ENCODE measurements around the gene CCDC57.
"Not testable (repeated sequence)": the region's sequence is repeated elsewhere in the genome, so short reads cannot be mapped to it uniquely, and the experiment has no call there.

Gene CCDC57

DNA sequence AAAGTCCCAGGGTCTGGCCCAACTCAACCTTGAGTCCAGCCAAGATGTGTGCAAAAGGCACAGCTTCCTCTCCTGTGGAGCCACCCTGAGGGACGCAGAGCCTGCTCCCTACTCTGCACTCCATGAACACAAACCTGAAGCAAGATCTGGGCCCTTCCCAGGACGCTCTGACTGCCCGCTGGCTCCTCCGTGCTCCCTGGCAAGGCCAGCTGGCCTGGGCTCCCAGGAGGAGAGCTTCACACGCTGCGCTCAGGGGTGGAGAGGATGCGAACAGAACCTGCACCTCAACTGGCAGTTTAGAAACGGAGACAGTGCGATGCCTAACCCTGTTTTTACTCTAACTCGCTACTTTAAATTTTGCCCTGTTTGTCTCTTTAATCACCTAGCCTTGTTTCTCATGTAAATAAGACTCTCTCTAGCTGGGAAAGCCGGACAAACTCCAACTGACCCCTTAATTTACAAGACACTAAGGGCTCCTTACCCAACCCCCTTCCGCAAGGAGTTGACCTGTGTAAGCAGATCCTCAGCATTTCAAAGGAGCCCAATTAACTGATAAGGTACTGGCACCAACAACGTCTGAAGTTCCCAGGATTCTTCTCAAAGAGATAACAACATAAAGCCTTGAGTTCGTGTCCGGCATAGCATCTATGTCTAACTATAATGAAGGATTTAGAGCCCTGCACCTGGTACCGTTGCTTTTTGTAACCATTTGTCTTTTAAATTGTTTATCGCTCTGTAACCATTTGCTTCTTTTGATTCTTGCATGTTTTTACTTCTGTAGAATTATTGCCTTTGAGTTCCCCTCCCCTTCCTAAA, 38.4 kb downstream of the CCDC57 start:
- DNase-seq: not testable (repeated sequence)

DNA sequence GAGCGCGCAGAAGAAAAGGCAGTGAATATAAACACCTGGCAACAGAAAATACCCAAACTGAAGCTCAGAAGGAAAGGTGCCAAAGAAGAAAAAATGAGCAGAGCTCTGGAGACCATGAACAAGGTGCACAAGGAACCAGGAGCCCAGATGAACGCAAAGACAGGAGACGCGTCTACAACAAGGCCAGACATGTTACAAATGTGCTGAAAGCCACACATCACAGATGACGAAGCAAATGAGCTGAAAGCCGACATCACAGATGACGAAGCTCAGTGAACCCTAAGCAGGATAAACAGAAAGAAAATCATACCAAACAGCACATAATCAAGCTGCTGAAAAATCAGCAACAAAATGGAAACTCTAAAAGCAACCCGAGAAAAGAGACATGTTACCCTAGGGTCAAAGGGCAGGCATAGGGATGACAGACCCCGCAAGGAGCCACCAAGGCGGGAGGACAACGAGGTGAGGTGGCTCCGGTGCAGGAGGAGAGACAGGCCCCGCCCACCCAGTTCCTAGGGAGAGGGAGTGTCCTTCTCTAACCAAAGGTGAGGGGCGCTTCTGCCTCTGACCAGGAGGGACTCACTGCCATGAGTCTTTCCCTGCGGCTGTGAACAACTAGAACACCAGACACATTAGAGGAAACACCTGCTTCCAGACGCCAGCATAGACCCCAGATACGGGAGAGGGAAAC, 39.1 kb downstream of the CCDC57 start:
- DNase-seq: no peak

DNA sequence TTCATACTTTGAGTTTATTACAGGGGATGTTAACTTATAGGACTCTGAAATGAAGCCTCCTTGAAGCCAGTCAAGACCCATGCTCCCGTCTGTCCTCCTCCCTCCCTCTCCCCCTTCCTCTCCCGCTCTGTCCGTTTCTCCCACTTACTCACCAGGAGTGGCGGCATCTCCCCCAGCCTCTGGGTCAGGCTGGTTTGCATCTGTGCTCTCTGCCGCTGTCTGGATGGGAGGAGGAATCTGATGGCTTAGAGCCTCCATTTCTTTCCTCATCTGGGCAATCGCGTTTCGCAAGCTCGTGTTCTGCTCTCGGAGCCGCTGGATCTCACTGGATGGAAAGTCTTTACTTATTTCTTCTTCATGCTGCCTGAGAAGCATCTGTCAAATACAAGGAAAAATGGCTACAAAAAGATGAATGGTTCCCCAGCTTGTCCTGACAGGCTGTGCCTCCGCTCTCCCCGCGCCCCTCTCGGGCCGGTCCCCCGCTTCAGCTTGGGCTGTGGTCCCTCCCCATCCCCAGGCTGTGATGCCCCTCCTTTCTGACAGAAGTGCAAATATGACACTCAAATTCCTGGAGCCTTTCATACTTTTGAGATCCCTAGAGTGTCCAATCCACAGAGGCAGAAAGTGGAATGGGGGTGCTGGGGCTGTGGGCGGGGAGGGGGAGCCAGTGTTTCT, 40.0 kb downstream of the CCDC57 start:
- no peak for DNase-seq

DNA sequence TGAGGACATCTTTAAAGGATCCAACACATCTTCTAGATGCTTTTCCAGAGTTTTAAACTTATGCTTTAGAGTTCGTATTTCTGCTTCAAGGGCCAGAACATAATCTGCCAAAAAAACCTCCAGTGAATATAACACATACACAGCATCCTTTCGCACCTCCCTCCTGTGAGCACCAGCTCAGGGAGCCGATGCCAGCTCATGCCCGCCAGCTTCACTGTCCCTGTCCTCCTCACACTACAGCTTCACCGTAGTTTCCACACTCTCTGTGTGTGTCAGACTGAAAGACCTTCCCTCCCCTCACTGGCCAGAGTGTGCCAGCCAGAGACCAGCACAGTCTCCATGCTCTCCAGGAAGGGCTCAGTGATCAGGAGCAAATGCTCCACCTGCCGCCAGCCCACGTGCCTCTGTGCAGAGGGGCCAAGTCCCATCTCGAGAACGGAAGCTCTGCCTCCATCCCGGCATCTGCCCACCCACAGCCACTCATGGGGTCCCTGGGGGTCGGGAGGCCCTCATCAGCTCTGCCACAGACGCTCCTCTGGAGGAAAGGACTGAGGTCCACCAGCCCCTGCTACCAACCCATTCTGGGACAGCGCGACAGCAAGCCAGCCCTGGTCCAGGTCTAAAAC, 40.8 kb downstream of the CCDC57 start:
- DNase-seq: no peak

DNA sequence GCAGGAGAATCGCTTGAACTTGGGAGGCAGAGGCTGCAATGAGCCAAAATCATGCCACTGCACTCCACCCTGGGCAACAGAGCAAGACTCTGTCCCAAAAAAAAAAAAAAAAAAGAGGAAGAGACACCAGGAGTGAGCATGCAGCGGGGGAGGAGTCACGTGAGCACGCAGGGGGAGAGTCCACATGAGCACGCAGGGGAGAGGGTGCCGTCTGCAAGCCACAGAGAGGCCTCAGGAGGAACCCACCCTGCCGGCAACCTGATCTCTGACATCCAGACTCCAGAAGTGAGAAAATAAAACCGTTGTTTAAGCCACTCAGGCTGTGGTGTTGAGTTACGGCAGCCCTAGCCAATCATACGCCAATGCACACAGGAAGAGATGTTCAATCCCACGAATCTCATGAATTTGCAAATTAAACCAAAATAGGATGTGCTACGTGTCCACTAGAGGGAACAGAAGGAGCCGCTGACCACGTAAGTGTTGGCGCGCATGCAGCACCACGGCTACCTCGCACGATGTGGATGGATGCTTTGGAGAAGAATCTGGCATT, 42.2 kb downstream of the CCDC57 start:
- no peak for DNase-seq

DNA sequence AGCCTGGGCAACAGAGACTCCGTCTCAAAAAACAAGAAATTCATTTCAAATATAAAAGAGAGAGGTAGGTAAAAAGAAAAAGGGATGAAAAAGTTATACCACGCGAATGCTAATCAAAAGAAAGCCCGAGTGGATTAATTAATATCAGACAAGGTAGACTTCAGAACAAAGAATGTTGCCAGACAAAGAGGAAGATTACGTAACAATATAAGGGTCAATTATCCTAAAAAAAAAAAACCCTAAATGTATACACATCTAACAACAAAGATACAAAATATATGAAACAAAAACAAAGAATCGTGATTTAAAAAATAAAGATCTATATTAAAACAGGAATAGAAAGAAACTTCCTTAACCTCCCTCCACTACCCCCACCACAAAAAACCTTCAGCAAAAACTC, 44.1 kb downstream of the CCDC57 start:
- DNase-seq: no peak

DNA sequence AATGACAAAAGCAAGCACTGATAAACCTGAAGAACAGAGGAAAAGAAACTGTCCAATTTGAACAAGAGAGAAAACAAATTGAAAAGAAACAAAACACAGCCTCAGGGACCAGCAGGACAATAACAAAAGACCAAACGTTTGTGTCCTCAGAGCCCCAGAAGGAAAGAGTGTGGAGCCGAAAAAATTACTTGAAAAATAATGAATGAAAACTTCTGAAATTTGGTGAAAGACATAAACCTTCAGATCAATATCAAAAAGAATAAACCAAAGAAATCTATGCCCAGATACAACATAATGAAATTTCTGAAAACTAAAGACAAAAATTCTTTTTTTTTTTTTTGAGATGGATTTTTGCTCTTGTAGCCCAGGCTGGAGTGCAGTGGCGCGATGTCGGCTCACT, 45.6 kb downstream of the CCDC57 start:
- DNase-seq: no peak

DNA sequence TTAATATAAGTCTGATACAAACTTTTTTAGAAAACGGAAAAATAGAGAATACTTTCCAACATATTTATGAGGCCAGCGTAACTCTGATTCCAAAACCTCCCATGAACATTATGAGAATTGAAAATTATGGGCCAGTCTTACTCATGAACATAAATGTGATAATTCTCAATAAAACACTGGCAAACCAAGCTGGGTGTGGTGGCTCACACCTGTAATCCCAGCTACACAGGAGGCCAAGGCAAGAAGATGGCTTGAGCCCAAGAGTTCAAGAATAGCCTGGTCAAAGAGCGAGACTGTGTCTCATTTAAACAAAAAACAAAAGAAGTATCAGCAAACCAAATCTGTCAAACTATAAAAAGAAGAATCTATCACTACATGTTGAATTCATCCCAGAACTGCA, 47.8 kb downstream of the CCDC57 start:
- no peak for DNase-seq

DNA sequence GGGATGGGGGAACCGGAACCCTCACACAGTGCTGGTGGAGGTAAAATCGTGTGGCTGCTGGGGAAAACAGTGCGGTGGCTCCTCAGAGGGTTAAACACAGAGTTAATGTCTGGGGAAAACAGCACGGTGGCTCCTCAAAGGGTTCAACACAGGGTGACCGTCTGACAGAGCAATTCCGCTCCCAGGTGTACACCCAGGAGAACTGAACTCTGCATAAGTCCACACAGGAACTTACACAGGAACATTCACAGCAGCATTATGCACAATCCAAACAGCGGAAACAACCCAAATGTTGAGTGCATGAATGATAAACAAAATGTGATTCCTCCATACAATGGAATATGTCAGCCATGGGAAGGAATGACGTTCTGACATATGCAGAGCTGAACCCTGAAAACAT, 51.4 kb downstream of the CCDC57 start:
- no peak for DNase-seq

DNA sequence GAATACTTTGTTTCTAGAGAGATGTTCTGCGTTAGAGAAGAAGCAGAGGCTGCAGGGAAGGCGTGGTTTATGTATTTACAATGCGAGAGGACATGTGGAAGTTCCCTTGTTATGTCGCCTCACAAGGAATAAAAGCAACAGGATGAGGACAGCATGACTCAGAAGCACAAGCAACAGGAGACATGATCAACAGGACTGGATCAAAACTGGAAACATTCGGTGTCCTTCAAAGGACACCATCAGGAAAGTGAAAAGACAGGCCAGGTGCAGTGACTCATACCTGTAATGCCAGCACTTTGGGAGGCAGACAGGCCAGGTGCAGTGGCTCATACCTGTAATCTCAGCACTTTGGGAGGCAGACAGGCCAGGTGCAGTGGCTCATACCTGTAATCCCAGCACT, 52.6 kb downstream of the CCDC57 start:
- no peak for DNase-seq

DNA sequence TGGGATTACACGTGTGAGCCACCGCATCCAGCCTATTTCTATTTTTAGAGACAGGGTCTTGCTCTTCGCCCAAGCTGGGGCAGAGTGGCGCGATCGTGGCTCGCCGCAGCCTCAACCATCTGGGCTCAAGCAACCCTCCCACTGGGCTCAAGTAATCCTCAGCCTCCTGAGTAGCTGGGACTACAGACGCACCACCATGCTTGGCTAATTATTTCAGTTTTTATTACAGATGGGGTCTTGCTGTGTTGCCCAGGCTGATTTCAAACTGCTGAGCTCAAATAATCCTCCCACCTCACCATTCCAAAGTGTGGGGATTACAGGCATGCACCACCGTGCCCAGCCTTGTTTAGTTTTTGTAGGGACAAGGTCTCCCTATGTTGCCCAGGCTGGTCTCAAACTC, 53.8 kb downstream of the CCDC57 start:
- DNase-seq: no peak

DNA sequence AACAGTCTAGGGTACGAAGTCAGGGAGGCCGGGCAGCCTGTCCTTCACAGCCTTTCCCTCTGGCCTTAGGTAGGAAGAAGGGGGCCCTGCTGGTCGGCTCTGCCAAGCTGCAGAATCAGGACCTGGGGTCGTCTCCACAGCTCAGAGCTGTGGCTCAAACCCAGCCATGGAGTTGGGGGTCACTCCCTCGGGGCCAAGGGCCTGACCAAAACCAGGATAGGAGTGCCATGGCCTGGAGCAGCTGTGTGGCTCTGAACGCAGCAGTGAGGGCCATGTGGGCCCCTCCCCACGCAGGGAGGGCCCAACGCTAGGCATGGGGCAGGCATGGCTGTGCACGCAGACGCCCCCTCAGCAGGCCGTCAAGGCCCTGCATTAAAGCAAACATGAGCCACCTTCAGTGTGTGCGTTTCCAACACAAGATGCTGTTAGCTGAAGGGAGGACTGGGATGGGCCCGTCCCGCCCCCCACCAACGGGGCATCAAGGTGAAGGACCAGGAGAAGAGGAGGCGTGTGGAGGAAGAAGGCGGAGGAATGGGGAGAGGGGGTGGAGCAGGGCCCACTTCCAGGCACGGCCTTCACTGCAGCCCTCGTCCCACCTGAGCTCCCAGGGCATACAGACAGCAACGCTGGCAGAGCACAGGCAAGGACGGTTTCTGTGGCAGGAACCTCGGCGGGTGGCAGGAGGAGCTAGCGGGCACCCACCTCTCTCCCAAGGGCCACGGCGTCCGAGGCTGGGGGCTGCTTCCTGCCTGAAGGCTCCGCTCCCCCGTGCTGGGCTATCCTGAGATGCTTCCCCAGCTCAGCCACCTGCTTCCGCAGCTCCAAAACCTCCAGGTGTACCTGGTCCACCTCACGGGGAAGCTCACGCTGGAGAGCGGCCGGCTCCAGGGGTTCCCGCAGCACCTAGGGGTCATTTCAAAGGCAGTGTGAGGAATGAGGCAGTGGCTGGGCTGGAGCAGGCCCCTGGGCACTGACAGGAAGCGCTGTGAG, 55.3 kb downstream of the CCDC57 start:
- DNase-seq: no peak

DNA sequence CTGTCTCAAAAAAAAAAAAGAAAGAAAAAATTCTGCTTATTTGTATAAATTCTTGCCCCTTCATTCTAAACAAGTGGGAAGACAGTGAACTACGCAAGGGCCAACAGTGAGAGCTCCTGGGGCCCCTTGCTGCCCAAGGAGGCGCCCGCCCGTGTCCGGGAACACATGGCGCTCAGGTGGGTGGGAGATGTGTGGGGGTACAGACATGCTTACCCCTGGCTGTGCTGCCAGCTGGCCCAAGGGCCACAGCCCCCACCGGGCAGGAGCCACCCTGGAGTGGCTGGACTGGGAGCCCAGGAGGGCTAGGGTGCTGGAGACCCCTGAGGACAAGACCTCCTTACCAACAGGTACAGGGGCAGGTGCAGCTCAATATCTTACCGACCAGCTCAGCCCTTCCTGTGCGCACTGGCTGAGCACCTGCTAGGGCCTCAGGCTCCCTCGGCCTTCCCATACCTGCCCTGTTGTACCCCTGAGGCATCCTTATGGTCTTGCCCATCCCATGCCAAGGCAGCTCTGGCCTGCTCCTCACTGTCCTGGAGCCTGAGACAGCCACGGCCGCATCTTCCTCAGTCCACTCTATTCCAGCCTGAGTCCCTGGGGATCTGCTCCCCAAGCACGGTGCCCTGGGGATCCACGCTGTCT, 56.2 kb downstream of the CCDC57 start:
- no peak for DNase-seq

DNA sequence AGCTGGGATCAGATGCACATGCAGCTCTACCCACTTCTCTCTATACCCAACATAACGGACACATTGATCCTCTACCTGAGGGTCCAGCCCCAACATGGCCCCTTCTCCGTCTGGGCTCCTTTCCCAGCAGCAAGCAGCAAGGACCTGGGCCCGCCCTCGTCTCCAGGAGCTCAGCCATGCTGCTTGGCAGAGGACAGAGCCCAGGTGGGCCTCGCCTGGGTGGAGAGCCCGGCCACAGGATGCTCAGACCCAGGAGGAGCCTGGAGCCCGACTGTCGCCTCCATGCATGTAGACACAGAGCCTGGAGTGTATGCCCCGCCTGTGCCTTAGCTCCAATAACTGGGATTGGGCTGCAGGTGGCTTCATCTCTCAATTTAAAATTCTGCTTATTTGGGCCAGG, 57.0 kb downstream of the CCDC57 start:
- no peak for DNase-seq

DNA sequence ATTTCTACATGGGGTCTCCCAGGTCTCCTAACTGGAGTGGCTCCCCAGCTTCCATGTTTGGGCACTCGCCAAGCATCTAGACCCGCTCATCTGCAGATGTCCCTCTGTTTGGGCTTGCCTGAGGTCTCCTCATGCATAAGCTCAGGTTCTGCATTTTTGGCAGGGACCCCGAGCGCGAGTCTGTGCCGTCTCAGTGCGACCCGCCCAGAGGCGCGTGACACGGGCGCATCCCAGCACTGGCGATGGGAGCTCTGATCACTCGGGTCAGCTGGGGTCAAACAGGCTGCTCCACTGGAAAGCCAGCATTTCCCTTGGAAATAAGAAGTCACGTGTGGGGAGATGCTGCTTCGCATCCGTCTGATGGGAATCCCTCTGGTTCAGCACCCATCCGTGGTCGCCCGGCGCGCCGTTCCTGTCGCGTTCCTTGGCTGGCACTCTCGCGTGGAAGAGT, 57.7 kb downstream of the CCDC57 start:
- no peak for DNase-seq

DNA sequence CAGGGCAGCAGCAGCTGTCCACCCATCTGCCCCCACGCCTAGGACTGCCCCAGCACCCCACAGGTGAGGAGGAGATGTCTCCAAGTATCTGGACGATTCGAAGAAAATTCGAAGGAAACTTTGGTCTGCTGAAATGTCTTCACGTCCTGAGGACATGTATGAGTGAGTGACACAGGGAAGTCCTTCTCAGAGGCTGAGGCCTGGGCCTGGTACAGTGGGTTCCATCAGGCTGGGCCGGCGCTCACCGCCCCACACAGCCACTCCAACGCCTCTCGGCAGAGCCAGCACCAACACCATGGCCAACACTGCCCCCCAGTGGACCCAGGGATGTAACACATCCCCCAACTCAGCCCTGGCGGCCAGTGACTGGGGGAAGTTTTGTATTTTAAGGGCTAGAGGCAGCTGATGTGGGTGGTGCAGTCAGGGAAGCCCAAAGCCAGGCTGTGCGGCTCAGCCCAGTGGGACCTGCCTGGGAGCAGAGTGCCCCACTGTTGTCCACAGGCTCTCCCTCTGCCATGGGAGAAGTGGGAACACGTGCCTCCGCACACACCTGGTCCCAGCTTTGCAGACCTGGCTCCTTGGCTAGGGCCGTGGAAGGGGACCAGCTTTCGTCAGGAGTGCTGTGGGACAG, 58.8 kb downstream of the CCDC57 start:
- peak; percentile 92 for DNase-seq

DNA sequence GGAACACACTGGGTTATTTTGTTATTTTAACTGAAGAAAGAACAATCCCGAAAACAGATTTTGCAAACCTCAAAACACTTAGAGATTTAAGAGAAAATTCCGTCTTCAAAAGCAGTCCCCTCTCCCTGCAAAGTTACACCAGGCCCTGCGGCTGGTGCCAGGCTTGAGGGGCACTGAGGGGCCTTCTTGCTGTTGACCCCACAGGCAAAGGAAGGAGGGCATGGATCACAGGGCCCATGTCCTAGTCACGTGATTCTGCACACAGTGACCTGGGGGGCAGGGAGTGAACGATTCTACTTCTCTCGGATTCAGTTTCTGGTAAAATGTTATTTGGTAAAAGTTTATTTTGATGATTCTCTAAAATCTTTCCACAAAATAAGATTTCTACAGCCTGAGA, 59.3 kb downstream of the CCDC57 start:
- no peak for DNase-seq

DNA sequence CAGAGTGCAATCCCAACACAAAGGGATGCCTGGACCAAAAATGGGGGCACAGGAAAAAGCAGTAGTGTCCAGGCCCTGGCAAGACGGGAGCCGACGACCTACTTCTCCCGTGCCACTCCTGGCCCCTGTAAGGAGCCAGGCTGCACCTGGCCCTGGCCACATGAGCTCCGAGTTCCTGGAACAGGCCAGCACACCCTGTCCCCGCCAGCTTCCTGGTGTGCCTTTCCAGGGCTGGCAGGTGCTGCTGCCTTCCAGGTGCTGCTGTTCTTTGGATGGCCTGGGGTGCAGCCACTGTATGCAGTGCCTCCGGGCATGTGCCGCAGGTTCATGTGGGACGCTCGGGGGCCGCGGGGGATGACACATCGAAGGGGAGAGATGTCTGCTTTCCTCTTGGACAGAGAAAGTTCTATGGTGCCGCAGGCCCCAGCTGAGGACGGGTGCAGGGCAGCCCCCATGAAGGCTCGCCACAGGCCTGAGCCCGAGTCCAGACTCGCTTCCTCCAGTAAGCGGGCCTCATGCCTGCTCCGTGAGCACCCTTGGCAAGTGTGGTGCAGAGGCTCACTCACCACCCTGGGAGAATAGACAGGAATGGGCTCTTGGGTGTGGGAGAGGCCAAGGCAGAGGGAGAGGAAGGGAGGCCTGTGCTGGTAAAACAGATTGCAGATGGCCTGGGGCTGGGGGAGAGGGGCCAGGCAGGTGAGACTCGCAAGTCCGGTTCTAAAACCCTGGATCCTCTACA, 59.9 kb downstream of the CCDC57 start:
- no peak for DNase-seq

DNA sequence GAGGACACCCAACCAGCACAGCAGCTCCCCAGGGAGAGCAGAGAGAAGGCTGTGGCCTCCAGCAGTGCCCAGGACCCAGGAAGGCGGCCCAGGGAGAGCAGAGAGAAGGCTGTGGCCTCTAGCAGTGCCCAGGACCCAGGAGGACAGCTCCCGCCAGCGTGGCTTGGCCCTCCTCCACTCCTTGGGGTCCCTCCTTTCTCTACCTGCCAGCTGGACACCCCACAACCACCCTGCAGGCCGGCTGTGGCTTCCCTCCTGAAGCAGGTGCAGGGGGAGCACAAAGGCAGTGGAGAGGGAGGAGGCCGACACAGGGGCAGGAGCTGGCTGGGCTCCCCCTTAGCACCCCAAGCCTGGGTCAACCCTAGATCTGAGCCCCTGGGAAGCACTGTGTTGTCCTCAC, 60.5 kb downstream of the CCDC57 start:
- DNase-seq: no peak
